HG03558 (cell line): Measurements from ENCODE around the gene FAM107B.
"Not testable (repeated sequence)": the region's sequence is repeated elsewhere in the genome, so short reads cannot be mapped to it uniquely, and the experiment has no call there.

ENCODE experiments used
- ATAC-seq: cut with Tn5 transposase; IDR thresholded peaks from one replicate; pipeline ENCODE4 v1.9.1; 2021; ENCODE audit warnings: moderate number of reproducible peaks; ENCODE audit not compliant: unreplicated experiment; ENCODE audit errors: extremely low read depth

Gene FAM107B

DNA sequence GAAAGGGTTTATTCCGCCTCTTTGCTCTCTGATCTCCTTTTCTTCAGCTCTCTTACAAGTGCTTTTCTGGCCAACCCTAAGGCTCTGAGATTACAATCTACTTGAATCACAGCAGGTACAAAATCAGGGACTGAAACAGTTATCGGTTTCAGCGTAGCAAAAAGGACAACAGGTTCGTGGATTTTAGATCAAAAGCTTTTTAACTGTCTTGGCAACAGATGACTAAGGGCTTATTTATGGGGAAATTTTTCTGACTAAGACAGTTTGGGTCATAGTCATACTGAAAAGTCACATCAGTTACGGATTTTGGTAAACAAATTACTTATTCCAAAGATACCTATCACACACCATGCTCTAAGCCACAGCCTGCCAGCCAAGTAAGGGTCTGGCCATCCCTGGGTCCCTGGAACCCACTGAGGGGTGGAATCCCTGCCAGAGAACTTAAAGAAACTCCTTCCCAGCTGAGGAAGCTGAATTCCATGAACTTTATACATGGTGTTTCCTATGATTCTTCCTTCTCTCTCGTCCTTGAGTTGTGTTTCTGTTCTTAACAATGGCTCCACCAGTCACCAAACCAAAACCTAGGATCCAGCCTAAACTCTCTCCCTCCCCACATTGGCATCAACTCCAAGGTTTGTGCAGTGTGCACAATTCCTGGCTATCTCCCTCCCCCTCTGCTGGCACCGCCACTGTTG is 169.3 kb downstream of the FAM107B start:
- ATAC-seq = peak; percentile 36

- ATAC-seq = no peak
Observed at GRCh38 chr10:14604181-14605142, 170.2 kb downstream of the FAM107B start.

DNA sequence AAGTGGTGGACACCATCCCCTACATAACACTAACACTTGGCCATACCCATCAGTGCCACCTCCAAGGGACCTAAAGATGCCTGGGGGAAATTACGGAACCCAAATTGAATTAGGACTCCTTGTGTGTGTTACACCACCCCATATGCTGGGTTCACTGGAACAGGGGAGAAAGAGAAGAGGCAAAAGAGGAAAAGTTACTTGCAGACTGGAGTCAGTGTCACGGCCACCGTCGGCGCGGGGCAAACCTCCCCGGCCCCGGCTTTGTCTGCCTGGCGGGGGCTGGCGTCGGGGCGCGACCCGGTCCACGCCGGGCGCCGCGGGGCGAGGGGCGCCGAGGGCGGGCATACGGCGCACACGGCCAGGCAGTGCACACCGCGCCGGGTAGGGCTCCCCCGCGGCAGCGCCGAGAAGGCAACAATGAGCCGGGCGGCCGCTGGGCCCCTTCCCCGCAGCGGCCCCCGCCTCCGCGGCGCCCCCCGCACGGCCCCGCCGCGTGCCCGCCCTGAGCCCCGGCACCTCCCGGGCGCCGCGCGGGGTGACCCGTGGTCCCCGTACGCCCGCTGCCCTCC is 171.1 kb downstream of the FAM107B start:
- no peak for ATAC-seq

GRCh38 chr10:14602807-14603533 is 171.7 kb downstream of the FAM107B start:
- ATAC-seq = no peak

DNA sequence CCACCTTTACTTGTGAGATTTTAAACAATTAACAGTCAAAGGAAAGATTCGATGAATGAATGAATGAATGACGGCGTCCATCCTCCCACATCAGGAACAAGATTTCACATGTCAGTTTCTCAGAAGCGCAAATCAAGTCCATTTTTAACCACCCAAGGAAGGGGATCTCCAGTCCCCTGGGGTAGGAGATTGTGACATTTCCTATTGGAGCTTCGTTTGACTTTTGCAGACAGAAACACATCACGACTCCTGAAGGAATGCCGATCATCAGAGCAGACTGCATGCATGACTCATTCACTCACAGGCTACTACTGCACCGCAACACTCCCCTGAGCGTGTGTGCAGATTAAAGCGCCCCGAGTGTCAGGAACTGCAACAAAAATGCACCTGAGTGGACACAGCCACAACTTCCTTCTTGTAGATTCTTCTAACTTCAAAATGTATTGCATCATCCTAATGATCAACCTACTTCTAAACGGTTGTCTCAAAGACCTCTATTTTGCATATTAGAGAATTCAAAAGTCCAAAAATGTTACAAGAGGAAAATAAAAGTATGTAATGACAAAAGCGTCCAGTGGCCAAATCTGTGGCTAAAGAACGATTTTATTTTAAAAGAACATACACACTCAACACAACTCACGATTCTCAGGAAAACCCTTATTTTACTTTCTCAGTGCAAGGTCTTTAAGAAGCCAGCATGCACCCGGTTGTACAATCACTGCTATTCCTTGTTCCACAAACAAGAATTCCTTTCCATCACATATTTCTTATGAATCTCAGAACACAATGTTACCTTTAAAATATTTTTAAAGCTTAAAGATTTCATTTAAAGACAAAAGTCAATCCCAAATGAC is 172.6 kb downstream of the FAM107B start:
- peak; percentile 23 for ATAC-seq

DNA sequence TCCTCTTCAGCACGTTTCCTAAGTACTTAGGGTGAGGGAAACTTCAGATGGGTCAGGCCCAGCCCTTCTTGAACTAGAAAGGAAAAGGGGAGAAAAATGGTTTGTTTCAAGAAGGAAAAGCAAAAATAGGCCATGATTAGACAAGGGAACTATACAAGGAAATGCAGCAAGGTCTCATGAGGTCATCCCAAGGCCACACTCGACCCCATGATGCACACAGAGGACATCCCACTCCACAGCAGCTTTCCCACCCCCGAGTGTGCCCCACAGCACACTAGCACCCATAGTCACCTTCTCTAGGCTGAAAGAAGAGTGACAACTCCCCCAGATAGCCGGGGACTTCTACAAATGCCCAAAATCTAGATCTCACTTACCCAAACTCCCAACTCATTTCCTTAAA is 173.4 kb downstream of the FAM107B start:
- no peak for ATAC-seq

DNA sequence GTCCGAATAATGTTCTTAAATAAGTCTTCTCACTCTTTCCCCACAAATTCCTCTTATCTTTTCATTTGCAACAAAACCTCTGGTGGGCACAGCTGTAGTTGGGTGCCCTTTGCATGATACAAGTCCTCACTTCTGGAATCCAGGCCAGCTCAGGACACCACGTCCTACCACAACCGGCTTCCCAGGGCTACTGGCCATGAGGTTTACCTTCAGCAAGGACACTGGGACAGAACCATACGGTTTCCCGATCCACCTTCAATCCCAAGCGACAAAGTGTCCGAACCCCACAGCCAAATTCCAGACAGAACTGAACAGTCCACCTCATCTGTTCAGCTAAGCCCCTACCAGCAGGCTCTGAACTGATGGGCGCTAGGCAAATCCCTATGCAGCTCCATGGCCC is 174.6 kb downstream of the FAM107B start:
- ATAC-seq = no peak

DNA sequence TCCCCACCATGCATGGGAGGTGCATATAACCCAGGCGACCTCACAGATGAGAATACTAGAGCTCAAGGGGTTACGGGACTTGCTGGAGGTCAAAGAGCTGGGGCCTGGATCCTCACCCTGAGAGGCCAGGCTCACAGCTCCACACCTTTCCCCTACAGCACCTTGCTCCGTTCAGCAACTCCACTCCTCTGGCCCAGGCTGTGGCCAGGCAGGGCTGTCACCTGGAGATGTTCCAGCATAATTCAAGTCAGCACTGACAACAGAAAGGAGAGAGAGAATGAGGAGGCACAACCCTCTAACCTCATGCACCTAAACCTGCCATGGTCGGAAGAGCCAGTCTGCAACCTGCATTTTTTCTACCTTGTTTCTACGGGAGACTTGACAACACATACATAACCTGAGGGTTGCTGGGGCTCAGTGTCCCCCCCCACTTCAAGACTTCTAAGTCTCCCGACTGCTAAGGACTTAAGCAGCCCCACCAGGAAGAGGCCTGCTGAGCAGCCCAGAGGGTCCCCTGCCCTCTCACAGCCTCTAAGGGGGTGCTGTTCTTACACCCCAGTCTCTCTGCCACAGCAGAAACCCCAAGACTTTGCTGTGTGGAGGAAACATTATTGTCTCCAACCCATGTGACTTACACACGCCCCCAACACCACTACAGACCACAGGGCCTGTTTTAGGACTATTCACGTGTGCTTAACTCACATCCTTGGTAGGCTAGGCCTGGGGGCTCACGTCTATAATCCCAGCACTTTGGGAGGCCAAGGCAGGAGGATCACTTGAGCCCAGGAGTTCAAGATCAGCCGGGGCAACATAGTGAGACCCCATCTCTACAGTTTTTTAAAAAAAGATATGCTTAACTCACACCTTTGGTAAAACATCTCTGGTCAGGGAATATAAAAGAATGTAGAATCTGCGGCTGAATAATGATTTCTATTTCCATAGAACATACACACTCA is 175.6 kb downstream of the FAM107B start:
- ATAC-seq = no peak

DNA sequence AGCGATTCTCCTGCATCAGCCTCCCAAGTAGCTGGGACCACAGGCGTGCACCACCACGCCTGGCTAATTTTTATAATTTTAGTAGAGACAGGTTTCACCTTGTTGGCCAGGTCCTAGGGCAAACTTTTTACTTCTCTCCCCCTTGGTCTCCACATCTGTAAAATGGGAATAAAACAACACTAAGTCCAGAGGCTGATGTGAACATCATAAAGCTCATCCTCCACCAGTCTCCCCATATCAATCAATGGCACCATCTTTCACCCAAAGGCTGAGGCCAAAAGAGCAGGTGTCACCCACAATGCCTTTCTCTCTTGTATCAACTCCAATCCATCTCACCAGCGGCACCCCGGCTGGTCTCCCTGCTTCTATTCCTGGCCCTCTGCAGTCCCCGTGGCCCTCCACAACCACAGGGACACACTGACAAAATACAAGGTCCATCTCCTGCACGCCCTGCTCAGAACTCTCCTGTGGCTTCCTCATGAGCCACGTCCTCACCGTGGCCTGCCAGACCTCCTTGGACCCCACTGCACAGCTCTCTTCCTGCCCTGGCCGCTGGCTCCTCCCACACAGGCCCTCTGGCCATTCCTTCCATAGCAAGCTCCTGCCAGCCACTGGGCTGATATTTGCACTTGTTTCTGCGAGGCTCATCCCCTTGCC is 179.0 kb downstream of the FAM107B start:
- no peak for ATAC-seq

DNA sequence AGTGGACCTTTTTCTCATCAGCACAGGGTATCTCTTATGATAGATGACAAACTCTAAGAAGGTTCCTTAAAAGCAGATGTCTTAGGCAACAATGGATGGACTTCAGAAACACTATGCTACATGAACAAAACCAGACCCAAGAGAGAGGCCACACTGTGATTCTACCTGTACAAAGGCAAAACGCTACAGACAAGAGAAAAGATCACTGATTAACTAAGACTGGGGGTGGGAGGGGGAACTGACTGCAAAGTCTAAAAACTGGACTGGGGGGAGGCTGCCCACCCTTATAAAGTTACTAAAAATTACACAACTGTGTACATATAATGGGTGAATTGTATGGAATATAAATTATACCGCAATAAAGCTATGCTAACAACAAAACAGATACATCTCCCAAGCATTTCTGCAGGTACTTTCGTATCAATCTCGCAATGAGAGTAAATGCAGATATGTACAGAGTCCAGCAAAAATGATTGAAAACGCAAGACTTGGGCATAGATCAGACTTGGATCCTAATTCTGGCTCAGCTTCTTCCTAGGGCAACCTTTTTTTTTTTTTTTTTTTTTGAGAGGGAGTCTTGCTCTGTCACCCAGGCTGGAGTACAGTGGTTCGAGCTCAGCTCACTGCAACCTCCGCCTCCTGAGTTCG is 179.7 kb downstream of the FAM107B start:
- no peak for ATAC-seq

- no peak for ATAC-seq
Observed at GRCh38 chr10:14593806-14594205, 180.9 kb downstream of the FAM107B start.

- ATAC-seq = no peak
Observed at GRCh38 chr10:14592566-14592965, 182.1 kb downstream of the FAM107B start.

DNA sequence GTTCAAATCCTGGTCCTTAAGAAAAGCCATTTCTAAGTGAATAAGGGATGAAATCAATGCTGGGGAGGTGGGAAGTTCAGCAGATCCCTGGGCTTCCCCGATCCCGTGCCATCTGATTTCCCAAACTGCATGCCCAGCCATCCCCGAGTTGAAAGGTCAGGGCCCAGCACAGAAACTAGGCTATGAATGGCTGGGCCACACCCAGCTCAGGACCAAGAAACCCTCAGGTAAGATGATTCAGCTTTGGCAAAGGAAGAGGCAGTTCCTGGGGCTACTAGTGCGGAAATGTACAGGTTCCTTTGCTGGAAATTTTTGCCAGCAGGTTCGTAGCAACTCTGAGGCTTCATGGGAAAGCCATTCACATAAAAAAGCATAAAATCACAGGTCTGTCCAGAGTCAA is 182.7 kb downstream of the FAM107B start:
- ATAC-seq = no peak

GRCh38 chr10:14588938-14589294 is 185.8 kb downstream of the FAM107B start:
- ATAC-seq = not testable (repeated sequence)

GRCh38 chr10:14588084-14588937 is 186.4 kb downstream of the FAM107B start:
- ATAC-seq = no peak

DNA sequence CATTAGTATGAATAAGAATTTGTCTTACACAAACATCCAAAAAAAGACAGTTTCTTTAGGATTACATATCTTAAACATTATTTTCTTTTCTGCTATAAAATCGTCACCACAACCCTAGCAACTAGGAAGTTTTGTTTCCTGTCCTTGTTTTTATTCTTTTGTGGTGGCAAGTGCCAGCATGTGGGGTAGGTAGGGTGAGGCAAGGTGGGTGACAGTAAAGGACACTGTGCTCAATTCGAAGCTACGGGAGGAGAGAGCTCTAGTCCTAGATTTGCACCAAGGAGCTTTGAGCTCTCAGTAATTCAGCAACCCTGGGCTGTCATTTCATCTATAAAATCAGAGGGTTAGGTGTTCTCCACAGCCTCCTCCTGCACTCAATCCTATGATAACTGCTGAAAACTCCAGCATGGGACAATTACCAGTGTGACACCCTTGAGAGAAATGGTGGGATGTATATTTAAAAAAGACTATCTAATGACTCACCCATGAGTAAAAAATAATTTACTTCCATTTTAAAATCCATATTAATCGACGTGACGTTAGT is 187.1 kb downstream of the FAM107B start:
- no peak for ATAC-seq
